ENCODE measurements around the gene RNF169. TPM values are rescaled to one million over a fixed set of nuclear protein-coding genes. Genes with fewer than 3 reads are reported as not detected.
A peak's percentile ranks its signal among the peaks of the same experiment; 100 is the strongest.

RNF169 gene
- total and polyA plus RNA-seq, 2 of the 4 experiments (the other 2 are of a cell fraction) = 3.6 to 23.3 TPM

GRCh38 chr11:74726547-74727182 is 22.0 kb upstream of the RNF169 start (continued):
- 0 out of 2 replicates have a peak, but pooled peaks have one; percentile 8 for TF ChIP-seq USF2 (IDR thresholded peaks at IDR 0.05; ENCODE audit: low read depth, low read length)

- H3K56ac ChIP-seq (ENCODE audit: extremely low read depth, insufficient read depth, low read length) = no peak overlapping the region
- H3K9ac ChIP-seq (ENCODE audit: low read depth, low read length) = no peak overlapping the region
- ChIA-PET CTCF (interaction anchor here (1.1 to 7.4 kb wide), 2 partner anchors 11 to 27 kb away, joined by 3 to 66 read pairs; no protein-coding TSS in a partner anchor), POLR2A (ENCODE audit: unreplicated experiment) (no interaction called here)
- H2BK5ac ChIP-seq (ENCODE audit: low read depth, low read length, poor library complexity, severe bottlenecking) = no peak overlapping the region
- no peak overlapping the region for H2BK15ac ChIP-seq (ENCODE audit: low read depth, low read length)
- H4K20me1 ChIP-seq (ENCODE audit: insufficient read depth, low read length) = no peaks in the 10 kb centered on the region
- H2BK20ac ChIP-seq (ENCODE audit: low read depth, low read length) = no peak overlapping the region
- in situ Hi-C loops (cut with MboI; ENCODE audit: low sequenced_read_pairs) = loop anchor here (5.0 kb wide), 2 partner anchors 117 to 272 kb away; no protein-coding TSS in a partner anchor
- H3K18ac ChIP-seq (ENCODE audit: low read depth, low read length) = no peak overlapping the region
- TF ChIP-seq NFE2L2 (IDR thresholded peaks at IDR 0.05; ENCODE audit: low read depth, low read length) = no peak
- TF ChIP-seq MAZ (IDR thresholded peaks at IDR 0.05; ENCODE audit: borderline replicate concordance, low read depth, low read length) = no peak
- no peak for TF ChIP-seq USF2 (IDR thresholded peaks at IDR 0.05; ENCODE audit: low read depth, low read length)
- TF ChIP-seq MXI1 (IDR thresholded peaks at IDR 0.05; ENCODE audit: borderline replicate concordance, low read depth, low read length) = no peak
- dilution Hi-C loops (cut with HindIII; ENCODE audit: low sequenced_read_pairs, unreplicated experiment) = loop anchor here (25.0 kb wide), 1 partner anchor 117 kb away; no protein-coding TSS in a partner anchor
- H3K79me1 ChIP-seq (ENCODE audit: low read depth in 1 of 2, low read length in 2 of 2) = no peaks in the 10 kb centered on the region
- H2BK120ac ChIP-seq (ENCODE audit: low read depth, low read length) = no peak overlapping the region
- no peak overlapping the region for H2AK5ac ChIP-seq (ENCODE audit: low read depth, low read length)
- H3K9me3 ChIP-seq (ENCODE audit: control insufficient read depth, insufficient read depth, low read length) = no peaks in the 10 kb centered on the region
- H2AFZ ChIP-seq (replicated peaks; ENCODE audit: low read length, poor library complexity) = no peak overlapping the region
- no peak overlapping the region for H3K4me3 ChIP-seq (ENCODE audit: insufficient read depth, low read depth, low read length)
- H3K27me3 ChIP-seq (ENCODE audit: control insufficient read depth, insufficient read depth, low read length) = peaks cover 57% of the 10 kb centered on the region
- no peak overlapping the region for H3K27ac ChIP-seq (ENCODE audit: insufficient read depth, low read length)
- DNase-seq (no peak), ATAC-seq (ENCODE audit: low read depth) (no peak)
- peaks cover 5% of the 10 kb centered on the region for H3K9me1 ChIP-seq (ENCODE audit: insufficient read depth, low read length)
- intact Hi-C loops (cut with micrococcal nuclease) = loop anchor here (5.0 kb wide), 1 partner anchor 137 kb away; the partner anchor contains the start of gene POLD3
- H4K91ac ChIP-seq (ENCODE audit: insufficient read depth, low read depth, low read length) = no peak overlapping the region
- no peak overlapping the region for H3K23ac ChIP-seq (ENCODE audit: low read depth, low read length)
- H4K5ac ChIP-seq (ENCODE audit: low read depth, low read length) = no peak overlapping the region
- H2AK9ac ChIP-seq (replicated peaks; ENCODE audit: low read depth, low read length, poor library complexity) = no peak overlapping the region
- no TSS peak for BruUV-seq (replicated peaks)
- H3K4ac ChIP-seq (ENCODE audit: low read depth, low read length) = no peak overlapping the region
- H4K8ac ChIP-seq (ENCODE audit: low read depth in 2 of 2, low read length in 2 of 2) = no peak overlapping the region
- H3K14ac ChIP-seq (replicated peaks; ENCODE audit: low read depth, low read length) = no peak overlapping the region
- WGBS, 2 experiments (ENCODE audit: extremely low coverage in 2 of 2, insufficient read length in 1 of 2) = 85% methylated on average over 3 of the region's 4 CpGs; no CpG with 5 or more reads in 1 of the 2 experiments
- no peaks in the 10 kb centered on the region for H3K36me3 ChIP-seq (ENCODE audit: control insufficient read depth, insufficient read depth, low read length)
- peaks cover 17% of the 10 kb centered on the region for H3K4me1 ChIP-seq (ENCODE audit: control insufficient read depth, insufficient read depth, low read length)
- H3K4me2 ChIP-seq (ENCODE audit: low read depth, low read length) = no peak overlapping the region
These were observed 19.3 kb upstream of the RNF169 start for GRCh38 chr11:74729397-74729796.
